AML-193 (cell line): ENCODE results near the gene TUBB.

Experiments
- DNase-seq, 2 experiments: peaks; one replicate each; lab custom pipeline; 2025; lab: John Stamatoyannopoulos, UW

Gene TUBB

GRCh38 chr6:30719791-30720737, at the start of gene TUBB:
Gene TUBB, plus strand, starts transcription at chr6:30720352. Its CDS starts 155 bp downstream, at chr6:30720507.
- DNase-seq = peak; percentile 99

- DNase-seq = no peak
These were observed 49.2 kb upstream of the TUBB start for GRCh38 chr6:30670760-30671527.

- peak; percentile 98 to 99 for DNase-seq
These were observed 47.5 kb upstream of the TUBB start, which contains the start of gene DHX16 for GRCh38 chr6:30672445-30673253. Gene DHX16, minus strand, starts transcription at chr6:30673006. Its CDS starts 165 bp downstream, at chr6:30672841.

- no peak for DNase-seq
These were observed 43.4 kb upstream of the TUBB start for GRCh38 chr6:30676660-30677285.

GRCh38 chr6:30678964-30679726, 41.0 kb upstream of the TUBB start:
- DNase-seq = peak; percentile 87

- DNase-seq = no peak
These were observed 40.2 kb upstream of the TUBB start for GRCh38 chr6:30679765-30680535.

- DNase-seq = no peak
These were observed 38.4 kb upstream of the TUBB start for GRCh38 chr6:30681766-30682142.

GRCh38 chr6:30682143-30683117, 37.7 kb upstream of the TUBB start:
- peak; percentile 99 for DNase-seq

GRCh38 chr6:30683183-30683979, 36.8 kb upstream of the TUBB start:
- no peak for DNase-seq

- DNase-seq = no peak
These were observed 36.2 kb upstream of the TUBB start for GRCh38 chr6:30683980-30684338.

- DNase-seq = peak; percentile 66 to 81
These were observed 35.6 kb upstream of the TUBB start for GRCh38 chr6:30684386-30685156.

GRCh38 chr6:30685157-30686008, 34.8 kb upstream of the TUBB start:
- peak; percentile 55 for DNase-seq

- peak in 1 of 2 experiments; percentile 53 for DNase-seq
These were observed 33.9 kb upstream of the TUBB start, which contains the start of gene PPP1R18 for GRCh38 chr6:30686009-30686907. Gene PPP1R18, minus strand, starts transcription at chr6:30686645. Its CDS starts 627 bp downstream, at chr6:30686018.

- peak; percentile 75 to 89 for DNase-seq
These were observed 33.1 kb upstream of the TUBB start for GRCh38 chr6:30686908-30687658.
